HEK293T (cell line): ENCODE measurements around the gene PRICKLE3.

ENCODE experiments used
- ARNT ChIP-seq: fragments of 450-650 bp; IDR thresholded peaks from 2 replicates; pipeline ENCODE4 v1.6.1; 2017; ENCODE audit warnings: mild to moderate bottlenecking
- BHLHE40 ChIP-seq: fragments of 450-650 bp; IDR thresholded peaks from 2 replicates; pipeline ENCODE4 v1.6.1; 2016; ENCODE audit warnings: mild to moderate bottlenecking, moderate library complexity, borderline replicate concordance
- CTBP1 ChIP-seq: fragments of 450-650 bp; IDR thresholded peaks from 2 replicates; pipeline ENCODE4 v1.6.1; 2016; ENCODE audit warnings: borderline replicate concordance
- ELF4 ChIP-seq: fragments of 450-650 bp; IDR thresholded peaks from 2 replicates; pipeline ENCODE4 v1.6.1; 2017; ENCODE audit warnings: antibody characterized with exemption
- FOXA1 ChIP-seq: fragments of 450-650 bp; IDR thresholded peaks from 2 replicates; pipeline ENCODE4 v1.6.1; 2016; ENCODE audit warnings: mild to moderate bottlenecking
- FOXK2 ChIP-seq: fragments of 450-650 bp; IDR thresholded peaks from 2 replicates; pipeline ENCODE4 v1.6.1; 2016; ENCODE audit warnings: mild to moderate bottlenecking
- FOXM1 ChIP-seq: fragments of 450-650 bp; IDR thresholded peaks from 2 replicates; pipeline ENCODE4 v1.6.1; 2017; ENCODE audit warnings: mild to moderate bottlenecking, borderline replicate concordance
- HDGF ChIP-seq: fragments of 450-650 bp; IDR thresholded peaks from 2 replicates; pipeline ENCODE4 v1.6.1; 2017; ENCODE audit warnings: antibody characterized with exemption, borderline replicate concordance
- L3MBTL2 ChIP-seq: fragments of 450-650 bp; conservative IDR thresholded peaks from 2 replicates; pipeline ENCODE4 v1.6.1; 2016; ENCODE audit warnings: mild to moderate bottlenecking
- LEF1 ChIP-seq: fragments of 450-650 bp; IDR thresholded peaks from 2 replicates; pipeline ENCODE4 v1.6.1; 2017; ENCODE audit warnings: mild to moderate bottlenecking, borderline replicate concordance
- NFRKB ChIP-seq: fragments of 450-650 bp; IDR thresholded peaks from 2 replicates; pipeline ENCODE4 v1.6.1; 2016; ENCODE audit warnings: mild to moderate bottlenecking, moderate library complexity
- SP1 ChIP-seq: fragments of 450-650 bp; IDR thresholded peaks from 2 replicates; pipeline ENCODE4 v1.6.1; 2017
- TARDBP ChIP-seq: fragments of 450-650 bp; IDR thresholded peaks from 2 replicates; pipeline ENCODE4 v1.6.1; 2016

- no peak for TF ChIP-seq CTBP1
- TF ChIP-seq LEF1 = no peak
- TF ChIP-seq BHLHE40 = no peak
- TF ChIP-seq ARNT = no peak
- no peak for TF ChIP-seq SP1
- TF ChIP-seq ELF4 = no peak
- TF ChIP-seq FOXM1 = no peak
- TF ChIP-seq NFRKB = no peak
- no peak for TF ChIP-seq TARDBP
- no peak for TF ChIP-seq FOXK2
- TF ChIP-seq HDGF = no peak
- no peak for TF ChIP-seq FOXA1
- no peak for TF ChIP-seq L3MBTL2
Observed at GRCh38 chrX:49160908-49161307, 25.3 kb downstream of the PRICKLE3 start.
